CD4-positive, alpha-beta T cell treated with Interleukin-6 for 4 hours (primary cell): Measurements from ENCODE around the gene UPK1A.
"Not testable (repeated sequence)": the region's sequence is repeated elsewhere in the genome, so short reads cannot be mapped to it uniquely, and the experiment has no call there.

Experiments
- DNase-seq: peaks from one replicate; pipeline ENCODE4 v3.0.0-alpha.2; 2020; ENCODE audit warnings: mixed read lengths

Gene UPK1A

DNA sequence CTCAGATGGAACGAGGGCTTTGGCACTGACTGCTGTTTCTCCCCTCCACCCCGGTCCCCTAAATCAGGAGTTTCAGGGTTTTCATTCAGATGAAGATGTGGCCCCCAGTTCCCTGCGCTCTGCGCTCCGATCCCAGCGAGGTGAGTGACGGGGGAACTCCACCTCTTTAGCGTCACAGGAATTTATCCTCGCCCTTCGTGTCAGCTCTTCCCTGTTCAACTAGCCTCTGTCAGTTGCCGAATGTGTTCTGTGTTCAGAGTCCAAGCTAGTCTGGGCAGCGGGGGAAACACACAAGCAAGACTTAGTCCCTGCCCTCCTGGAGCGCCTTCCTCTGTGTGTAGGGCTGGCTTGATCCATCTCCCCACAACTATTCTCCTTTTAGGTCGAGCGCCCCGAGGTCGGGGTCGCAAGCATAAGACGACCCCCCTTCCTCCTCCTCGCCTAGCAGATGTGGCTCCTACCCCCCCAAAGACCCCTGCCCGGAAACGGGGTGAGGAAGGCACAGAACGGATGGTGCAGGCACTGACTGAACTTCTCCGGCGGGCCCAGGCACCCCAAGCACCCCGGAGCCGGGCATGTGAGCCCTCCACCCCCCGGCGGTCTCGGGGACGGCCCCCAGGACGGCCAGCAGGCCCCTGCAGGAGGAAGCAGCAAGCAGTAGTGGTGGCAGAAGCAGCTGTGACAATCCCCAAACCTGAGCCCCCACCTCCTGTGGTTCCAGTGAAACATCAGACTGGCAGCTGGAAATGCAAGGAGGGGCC lies 53.3 kb downstream of the UPK1A start:
- DNase-seq = no peak

DNA sequence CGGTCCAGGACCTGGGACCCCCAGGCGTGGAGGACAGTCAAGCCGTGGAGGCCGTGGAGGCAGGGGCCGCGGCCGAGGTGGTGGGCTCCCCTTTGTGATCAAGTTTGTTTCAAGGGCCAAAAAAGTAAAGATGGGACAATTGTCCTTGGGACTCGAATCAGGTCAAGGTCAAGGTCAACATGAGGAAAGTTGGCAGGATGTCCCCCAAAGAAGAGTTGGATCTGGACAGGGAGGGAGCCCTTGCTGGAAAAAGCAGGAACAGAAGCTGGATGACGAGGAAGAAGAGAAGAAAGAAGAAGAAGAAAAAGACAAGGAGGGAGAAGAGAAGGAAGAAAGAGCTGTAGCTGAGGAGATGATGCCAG lies 53.8 kb downstream of the UPK1A start:
- no peak for DNase-seq

DNA sequence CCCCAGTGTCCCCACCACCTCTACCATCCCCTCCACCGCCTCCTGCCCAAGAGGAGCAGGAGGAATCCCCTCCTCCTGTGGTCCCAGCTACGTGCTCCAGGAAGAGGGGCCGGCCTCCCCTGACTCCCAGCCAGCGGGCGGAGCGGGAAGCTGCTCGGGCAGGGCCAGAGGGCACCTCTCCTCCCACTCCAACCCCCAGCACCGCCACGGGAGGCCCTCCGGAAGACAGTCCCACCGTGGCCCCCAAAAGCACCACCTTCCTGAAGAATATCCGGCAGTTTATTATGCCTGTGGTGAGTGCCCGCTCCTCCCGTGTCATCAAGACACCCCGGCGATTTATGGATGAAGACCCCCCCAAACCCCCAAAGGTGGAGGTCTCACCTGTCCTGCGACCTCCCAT lies 54.3 kb downstream of the UPK1A start:
- no peak for DNase-seq

DNA sequence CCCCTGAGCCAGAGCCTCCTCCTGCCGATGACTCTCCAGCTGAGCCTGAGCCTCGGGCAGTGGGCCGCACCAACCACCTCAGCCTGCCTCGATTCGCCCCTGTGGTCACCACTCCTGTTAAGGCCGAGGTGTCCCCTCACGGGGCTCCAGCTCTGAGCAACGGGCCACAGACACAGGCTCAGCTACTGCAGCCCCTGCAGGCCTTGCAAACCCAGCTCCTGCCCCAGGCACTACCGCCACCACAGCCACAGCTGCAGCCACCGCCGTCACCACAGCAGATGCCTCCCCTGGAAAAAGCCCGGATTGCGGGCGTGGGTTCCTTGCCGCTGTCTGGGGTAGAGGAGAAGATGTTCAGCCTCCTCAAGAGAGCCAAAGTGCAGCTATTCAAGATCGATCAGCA lies 55.1 kb downstream of the UPK1A start:
- DNase-seq = no peak

DNA sequence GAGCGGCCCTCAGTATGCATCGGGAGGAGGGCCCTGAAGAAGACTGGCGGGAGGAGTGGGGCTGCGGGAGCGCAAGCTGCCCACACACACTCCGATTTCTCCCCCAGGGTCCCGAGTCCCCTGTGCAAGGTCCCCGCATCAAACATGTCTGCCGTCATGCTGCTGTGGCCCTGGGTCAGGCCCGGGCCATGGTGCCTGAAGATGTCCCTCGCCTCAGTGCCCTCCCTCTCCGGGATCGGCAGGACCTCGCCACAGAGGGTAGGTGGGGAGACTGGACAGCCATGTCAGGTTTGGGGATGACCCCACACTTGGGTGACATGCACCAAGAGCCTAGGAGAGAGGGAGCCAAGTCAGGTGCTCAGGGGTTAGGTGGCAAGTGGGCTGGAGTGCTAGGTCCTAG lies 56.1 kb downstream of the UPK1A start:
- DNase-seq = no peak

DNA sequence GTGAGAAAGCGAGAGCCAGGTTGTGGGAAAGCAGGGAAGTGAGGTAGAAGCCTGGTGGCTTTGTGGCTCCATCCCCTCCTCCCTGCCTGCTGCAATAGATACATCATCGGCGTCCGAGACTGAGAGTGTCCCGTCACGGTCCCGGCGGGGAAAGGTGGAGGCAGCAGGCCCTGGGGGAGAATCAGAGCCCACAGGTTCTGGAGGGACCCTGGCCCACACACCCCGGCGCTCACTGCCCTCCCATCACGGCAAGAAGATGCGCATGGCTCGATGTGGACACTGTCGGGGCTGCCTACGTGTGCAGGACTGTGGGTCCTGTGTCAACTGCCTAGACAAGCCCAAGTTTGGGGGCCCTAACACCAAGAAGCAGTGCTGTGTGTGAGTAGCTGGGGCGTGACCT lies 56.6 kb downstream of the UPK1A start:
- DNase-seq = no peak

DNA sequence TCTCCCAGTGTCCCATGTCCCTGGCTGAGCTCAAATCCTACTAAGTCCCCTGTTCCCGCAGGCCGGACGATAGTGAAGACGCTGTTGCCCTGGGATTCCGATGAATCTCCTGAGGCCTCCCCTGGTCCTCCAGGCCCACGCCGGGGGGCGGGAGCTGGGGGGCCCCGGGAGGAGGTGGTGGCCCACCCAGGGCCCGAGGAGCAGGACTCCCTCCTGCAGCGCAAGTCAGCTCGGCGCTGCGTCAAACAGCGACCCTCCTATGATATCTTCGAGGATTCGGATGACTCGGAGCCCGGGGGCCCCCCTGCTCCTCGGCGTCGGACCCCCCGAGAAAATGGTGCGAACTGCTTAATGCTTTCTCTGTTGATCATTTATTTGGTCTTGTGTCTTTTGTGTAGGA lies 57.4 kb downstream of the UPK1A start:
- no peak for DNase-seq

DNA sequence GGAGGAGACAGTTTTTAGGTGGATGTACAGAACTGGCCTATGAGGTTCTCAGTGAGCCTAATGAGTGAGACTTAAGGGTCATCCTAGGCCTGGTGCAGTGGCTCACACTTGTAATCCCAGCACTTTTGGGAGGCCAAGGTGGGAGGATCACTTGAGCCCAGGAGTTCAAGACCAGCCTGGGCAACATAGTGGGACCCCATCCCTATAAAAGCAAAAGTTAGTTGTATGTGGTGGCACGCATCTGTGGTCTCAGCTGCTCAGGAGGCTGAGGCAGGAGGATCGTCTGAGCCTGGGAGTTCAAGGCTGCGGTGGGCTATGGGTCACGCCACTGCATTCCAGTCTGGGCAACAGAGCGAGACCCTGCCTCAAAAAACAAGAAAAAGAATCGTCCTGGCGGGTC lies 57.8 kb downstream of the UPK1A start:
- DNase-seq = not testable (repeated sequence)

DNA sequence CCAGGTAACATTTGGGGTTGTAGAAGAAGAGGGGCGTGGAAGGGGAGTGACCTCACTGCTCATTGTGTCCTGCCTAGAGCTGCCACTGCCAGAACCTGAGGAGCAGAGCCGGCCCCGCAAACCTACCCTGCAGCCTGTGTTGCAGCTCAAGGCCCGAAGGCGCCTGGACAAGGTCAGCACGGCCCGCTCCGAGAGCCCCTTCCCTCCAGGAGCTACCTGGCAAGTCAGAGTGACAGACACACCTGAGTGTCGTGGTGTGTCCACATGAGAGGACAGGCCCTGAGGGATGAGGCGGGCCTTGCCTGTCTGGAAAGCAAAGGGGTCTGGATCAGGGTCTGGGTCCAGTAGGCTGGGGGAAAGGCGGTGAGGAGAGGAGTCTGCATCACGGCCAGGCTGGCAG lies 58.2 kb downstream of the UPK1A start:
- DNase-seq = no peak

DNA sequence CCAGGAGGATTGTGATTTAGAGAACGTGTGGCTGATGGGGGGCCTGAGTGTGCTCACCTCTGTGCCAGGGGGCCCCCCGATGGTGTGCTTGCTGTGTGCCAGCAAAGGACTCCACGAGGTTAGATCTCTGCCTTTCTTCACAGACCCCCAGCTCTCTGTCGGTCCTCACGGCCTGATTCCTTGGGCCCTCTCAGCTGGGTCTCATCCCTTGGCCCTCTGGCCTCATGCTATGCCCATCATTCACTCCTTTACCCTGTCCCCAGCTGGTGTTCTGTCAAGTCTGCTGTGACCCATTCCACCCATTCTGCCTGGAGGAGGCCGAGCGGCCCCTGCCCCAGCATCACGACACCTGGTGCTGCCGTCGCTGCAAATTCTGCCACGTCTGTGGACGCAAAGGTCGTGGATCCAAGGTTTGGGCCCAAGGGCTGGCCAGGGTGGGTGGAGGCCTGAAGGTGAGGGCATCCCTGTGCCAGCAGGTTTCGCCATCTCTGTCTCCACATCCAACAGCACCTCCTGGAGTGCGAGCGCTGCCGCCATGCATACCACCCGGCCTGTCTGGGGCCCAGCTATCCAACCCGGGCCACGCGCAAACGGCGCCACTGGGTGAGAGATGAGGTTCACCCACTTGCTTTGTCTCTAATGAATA lies 59.0 kb downstream of the UPK1A start:
- no peak for DNase-seq

DNA sequence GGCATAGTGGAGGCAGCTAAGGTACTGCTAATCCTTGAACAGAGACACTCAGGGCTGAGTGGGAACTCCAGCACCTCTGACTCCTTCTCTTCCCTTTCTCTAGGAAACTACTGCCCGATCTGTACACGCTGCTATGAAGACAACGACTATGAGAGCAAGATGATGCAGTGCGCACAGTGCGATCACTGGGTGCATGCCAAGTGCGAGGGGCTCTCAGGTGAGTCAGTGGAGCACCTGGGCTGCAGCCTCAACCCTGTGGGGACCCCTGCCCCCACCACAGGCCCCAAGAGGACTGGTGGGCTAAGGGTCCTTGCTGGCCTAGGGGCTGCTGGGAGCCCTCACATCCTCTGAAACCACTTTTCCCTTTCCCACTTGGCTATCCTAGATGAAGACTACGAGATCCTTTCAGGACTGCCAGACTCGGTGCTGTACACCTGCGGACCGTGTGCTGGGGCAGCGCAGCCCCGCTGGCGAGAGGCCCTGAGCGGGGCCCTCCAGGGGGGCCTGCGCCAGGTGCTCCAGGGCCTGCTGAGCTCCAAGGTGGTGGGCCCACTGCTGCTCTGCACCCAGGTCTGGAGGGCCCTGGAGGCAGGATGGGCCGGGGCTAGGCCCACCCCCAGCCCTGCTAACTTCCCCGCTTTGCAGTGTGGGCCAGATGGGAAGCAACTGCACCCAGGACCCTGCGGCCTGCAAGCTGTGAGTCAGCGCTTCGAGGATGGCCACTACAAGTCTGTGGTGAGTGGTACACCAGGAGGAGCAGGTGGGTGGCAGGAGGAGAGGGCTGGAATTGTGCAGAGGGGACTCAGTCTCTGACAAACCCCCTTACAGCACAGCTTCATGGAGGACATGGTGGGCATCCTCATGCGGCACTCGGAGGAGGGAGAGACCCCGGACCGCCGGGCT lies 61.0 kb downstream of the UPK1A start:
- no peak for DNase-seq
